Measurements from ENCODE around the gene HSPA1B. TPM values are rescaled to one million over a fixed set of nuclear protein-coding genes. Genes with fewer than 3 reads are reported as not detected.
"Not testable (repeated sequence)": the region's sequence is repeated elsewhere in the genome, so short reads cannot be mapped to it uniquely, and the experiment has no call there.

Gene HSPA1B
- total RNA-seq, 4 donors from 2014 or later, result 85.7 to 199 (median 146) TPM

- no peak for DNase-seq
- Histone ChIP-seq H3K9me3 (no peaks in the 10 kb centered on the region), H3K36me3 (peaks cover 0 to 17% (median 0%) of the 10 kb centered on the region in 3 donors), H3K27ac (no peak overlapping the region), H3K27me3 (no peaks in the 10 kb centered on the region), H3K4me1 (no peaks in the 10 kb centered on the region), H3K4me3 (no peak overlapping the region)
- TF ChIP-seq, protein P1, sequence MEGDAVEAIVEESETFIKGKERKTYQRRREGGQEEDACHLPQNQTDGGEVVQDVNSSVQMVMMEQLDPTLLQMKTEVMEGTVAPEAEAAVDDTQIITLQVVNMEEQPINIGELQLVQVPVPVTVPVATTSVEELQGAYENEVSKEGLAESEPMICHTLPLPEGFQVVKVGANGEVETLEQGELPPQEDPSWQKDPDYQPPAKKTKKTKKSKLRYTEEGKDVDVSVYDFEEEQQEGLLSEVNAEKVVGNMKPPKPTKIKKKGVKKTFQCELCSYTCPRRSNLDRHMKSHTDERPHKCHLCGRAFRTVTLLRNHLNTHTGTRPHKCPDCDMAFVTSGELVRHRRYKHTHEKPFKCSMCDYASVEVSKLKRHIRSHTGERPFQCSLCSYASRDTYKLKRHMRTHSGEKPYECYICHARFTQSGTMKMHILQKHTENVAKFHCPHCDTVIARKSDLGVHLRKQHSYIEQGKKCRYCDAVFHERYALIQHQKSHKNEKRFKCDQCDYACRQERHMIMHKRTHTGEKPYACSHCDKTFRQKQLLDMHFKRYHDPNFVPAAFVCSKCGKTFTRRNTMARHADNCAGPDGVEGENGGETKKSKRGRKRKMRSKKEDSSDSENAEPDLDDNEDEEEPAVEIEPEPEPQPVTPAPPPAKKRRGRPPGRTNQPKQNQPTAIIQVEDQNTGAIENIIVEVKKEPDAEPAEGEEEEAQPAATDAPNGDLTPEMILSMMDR (IDR thresholded peaks at IDR 0.05), result no peak
- TF ChIP-seq POLR2A (IDR thresholded peaks at IDR 0.05), result no peak
These were observed 17.0 kb downstream of the HSPA1B start for GRCh38 chr6:31844507-31844906.

DNA sequence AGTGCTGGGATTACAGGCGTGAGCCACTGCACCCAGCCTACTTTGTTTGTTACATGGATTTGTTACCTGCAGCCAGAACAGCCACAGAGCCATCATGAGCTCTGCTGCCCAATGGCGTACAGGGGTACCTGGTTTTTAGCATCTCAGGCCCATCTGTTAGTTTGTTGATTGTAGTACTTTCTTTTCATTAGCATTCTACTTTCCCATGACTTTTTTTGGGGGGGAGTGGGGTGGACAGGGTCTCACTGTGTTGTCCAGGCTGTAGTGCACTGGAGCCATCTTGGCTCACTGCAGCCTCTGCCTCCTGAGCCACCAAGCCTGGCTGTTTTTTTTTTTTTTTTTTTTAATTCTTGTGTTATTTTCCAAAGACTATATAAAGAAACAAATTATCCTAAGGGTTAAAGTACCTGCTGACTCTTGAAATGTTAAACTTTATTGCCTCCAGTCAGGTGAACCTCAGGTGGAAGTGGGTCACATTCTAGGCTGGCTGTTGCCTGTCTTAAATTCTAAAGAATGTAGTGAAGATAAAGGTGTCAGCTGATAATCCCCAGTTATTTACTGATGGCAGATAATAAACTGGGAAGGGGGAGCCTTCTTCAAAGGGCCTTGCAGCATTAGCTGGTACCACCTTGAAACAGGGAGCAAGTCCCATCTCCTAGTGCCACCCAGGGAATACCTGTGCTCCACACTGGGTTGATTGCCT, 19.9 kb downstream of the HSPA1B start:
- TF ChIP-seq, protein P1 (IDR thresholded peaks at IDR 0.05), result no peak
- TF ChIP-seq POLR2A (IDR thresholded peaks at IDR 0.05), result no peak
- H3K4me3 ChIP-seq, result no peak overlapping the region
- DNase-seq, result no peak
- H3K27ac ChIP-seq, result no peak overlapping the region
- no peaks in the 10 kb centered on the region for H3K4me1 ChIP-seq
- H3K27me3 ChIP-seq, result no peaks in the 10 kb centered on the region
- H3K36me3 ChIP-seq, result no peaks in the 10 kb centered on the region
- H3K9me3 ChIP-seq, result no peaks in the 10 kb centered on the region

- no peaks in the 10 kb centered on the region for H3K27me3 ChIP-seq
- no peak overlapping the region for H3K27ac ChIP-seq
- no peak for TF ChIP-seq POLR2A (IDR thresholded peaks at IDR 0.05)
- TF ChIP-seq, protein P1 (IDR thresholded peaks at IDR 0.05), result no peak
- no peaks in the 10 kb centered on the region for H3K9me3 ChIP-seq
- H3K4me1 ChIP-seq, result no peaks in the 10 kb centered on the region
- H3K36me3 ChIP-seq, result no peaks in the 10 kb centered on the region
- no peak overlapping the region for H3K4me3 ChIP-seq
- DNase-seq, result no peak
These were observed 23.4 kb downstream of the HSPA1B start for GRCh38 chr6:31850765-31851484.

- Histone ChIP-seq H3K9me3 (no peaks in the 10 kb centered on the region), H3K4me3 (no peak overlapping the region), H3K27me3 (no peaks in the 10 kb centered on the region), H3K36me3 (no peaks in the 10 kb centered on the region), H3K4me1 (no peaks in the 10 kb centered on the region), H3K27ac (no peak overlapping the region)
- DNase-seq, result no peak
- TF ChIP-seq POLR2A (IDR thresholded peaks at IDR 0.05), result no peak
- TF ChIP-seq, protein P1 (IDR thresholded peaks at IDR 0.05), result no peak
These were observed 23.9 kb downstream of the HSPA1B start for GRCh38 chr6:31851485-31851832.

DNA sequence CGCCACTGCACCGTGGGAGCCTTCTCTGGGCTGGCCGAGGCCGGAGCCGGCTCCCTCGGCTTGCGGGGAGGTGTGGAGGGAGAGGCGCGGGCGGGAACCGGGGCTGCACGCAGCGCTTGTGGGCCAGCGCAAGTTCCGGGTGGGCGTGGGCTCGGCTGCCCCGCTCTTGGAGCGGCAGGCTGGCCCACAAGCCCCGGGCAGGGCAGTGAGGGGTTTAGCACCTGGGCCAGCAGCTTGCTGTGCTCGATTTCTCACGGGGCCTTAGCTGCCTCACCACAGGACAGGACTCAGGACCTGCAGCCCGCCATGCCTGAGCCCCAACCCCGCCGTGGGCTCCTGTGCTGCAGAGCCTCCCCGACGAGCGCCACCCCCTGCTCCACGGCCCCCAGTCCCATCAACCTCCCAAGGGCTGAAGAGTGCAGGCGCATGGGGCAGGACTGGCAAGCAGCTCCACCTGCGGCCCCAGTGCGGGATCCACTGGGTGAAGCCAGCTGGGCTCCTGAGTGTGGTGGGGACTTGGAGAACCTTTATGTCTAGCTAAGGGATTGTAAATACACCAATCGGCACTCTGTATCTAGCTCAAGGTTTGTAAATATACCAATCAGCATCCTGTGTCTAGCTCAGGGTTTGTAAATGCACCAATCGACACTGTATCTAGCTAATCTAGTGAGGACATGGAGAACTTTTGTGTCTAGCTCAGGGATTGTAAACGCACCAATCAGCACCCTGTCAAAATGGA, 24.6 kb downstream of the HSPA1B start:
- not testable (repeated sequence) for DNase-seq, H3K27ac ChIP-seq, H3K27me3 ChIP-seq, H3K36me3 ChIP-seq, H3K4me3 ChIP-seq, H3K4me1 ChIP-seq, H3K9me3 ChIP-seq

DNA sequence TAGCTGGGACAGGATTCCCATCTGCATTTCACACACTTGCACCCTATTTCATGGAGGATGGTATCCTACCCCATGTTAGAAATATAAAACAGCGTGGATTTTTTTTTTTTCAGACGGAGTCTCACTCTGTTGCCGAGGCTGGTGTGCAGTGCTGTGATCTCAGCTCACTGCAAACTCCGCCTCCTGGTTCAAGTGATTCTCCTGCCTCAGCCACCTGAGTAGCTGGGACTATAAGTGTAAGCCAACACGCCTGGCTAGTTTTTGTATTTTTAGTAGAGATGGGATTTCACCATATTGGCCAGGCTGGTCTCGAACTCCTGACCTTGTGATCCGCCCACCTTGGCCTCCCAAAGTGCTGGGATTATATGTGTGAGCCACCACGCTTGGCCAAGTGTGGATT, 30.2 kb downstream of the HSPA1B start:
- DNase-seq, H3K27ac ChIP-seq, H3K4me3 ChIP-seq, H3K9me3 ChIP-seq, H3K27me3 ChIP-seq, H3K4me1 ChIP-seq: not testable (repeated sequence)
- H3K36me3 ChIP-seq, result peaks cover 0 to 29% (median 0%) of the 10 kb centered on the region in 3 donors

All from Peyer's patch (tissue), 4 donors.